ENCODE results near the gene TSC1.
A peak's percentile ranks its signal among the peaks of the same experiment; 100 is the strongest.

The TSC1 gene

DNA sequence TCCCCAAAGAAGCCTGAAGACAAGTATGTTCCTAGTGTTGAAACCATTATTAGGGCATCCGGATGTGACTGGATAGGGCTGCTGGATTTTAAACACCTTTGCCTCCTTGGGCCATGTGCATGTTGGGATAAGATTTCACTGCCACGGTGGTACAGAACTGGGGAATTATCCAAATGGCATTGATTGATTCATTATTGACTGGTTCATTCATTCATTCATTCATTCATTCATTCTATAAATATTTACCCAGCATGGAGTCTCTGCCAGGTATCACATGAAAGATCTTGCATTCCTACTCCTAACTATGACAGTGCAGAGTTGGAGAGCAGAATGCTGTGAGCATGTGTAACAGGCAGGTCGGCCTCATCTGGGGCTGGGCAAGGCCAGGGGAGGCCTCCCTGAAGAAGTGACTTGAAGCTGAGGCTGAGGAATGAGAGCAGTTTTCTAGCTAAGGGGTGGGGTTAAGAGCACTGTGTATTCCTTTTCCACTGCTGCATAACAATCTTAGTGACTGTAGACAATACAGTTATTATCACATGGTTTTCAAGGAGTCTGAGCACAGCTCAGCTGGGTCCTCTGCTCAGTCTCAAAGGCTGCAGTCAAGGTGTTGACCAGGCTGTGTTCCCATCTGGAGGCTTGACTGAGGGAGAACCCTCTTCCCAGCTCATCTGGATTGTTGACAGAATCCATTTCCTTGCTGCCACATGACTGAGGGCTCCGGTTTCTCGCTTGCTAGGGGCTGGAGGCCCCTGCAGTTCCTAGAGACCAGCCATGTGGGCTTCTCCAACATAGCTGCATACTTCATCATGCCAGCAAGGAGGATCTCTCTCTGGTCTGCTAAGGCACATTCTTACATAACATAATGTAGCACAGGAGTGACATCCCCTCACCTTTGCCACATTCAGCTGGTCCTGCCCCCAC lies 102.0 kb downstream of the TSC1 start:
- Histone ChIP-seq H3K27ac (ENCODE audit: extremely low read depth, low read depth, low read length) (no peak overlapping the region), H3K9me3 (ENCODE audit: control insufficient read depth, insufficient read depth, low read depth, low read length) (no peaks in the 10 kb centered on the region), H3K4me1 (ENCODE audit: control insufficient read depth, insufficient read depth, low read length) (no peaks in the 10 kb centered on the region), H3K4me3 (ENCODE audit: low read depth, low read length) (no peak overlapping the region), H3K36me3 (ENCODE audit: control insufficient read depth in 2 of 2, insufficient read depth in 1 of 2, low read length in 2 of 2) (no peaks in the 10 kb centered on the region)
- TF ChIP-seq ZNF501 (tag by site-specific recombination; IDR thresholded peaks at IDR 0.05): no peak
- peak; percentile 68; the same call in 1 of the 2 replicates for TF ChIP-seq ZNF24 (tag by site-specific recombination; IDR thresholded peaks at IDR 0.05)
- TF ChIP-seq, protein P1, sequence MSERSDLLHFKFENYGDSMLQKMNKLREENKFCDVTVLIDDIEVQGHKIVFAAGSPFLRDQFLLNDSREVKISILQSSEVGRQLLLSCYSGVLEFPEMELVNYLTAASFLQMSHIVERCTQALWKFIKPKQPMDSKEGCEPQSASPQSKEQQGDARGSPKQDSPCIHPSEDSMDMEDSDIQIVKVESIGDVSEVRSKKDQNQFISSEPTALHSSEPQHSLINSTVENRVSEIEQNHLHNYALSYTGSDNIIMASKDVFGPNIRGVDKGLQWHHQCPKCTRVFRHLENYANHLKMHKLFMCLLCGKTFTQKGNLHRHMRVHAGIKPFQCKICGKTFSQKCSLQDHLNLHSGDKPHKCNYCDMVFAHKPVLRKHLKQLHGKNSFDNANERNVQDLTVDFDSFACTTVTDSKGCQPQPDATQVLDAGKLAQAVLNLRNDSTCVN (tag by site-specific recombination; optimal IDR thresholded peaks at IDR 0.05): no peak
- POLR2A ChIA-PET: interaction anchor here (0.5 kb wide), 1 partner anchor 43 kb away, joined by 3 read pairs; no protein-coding TSS in a partner anchor
- CTCF ChIA-PET: interaction anchor here (0.6 kb wide), 1 partner anchor 9 kb away, joined by 3 read pairs; no protein-coding TSS in a partner anchor
